Measurements from ENCODE around the gene NUDT7. TPM values are rescaled to one million over a fixed set of nuclear protein-coding genes. Genes with fewer than 3 reads are reported as not detected.

Gene NUDT7
- total RNA-seq (2021; ENCODE audit: unreplicated experiment) (5.2 TPM), Bru-seq, nascent RNA (percentile 42 among the genes with signal in this experiment), BruChase-seq, experiment 1, labeled RNA remaining after a 6-hour chase (percentile 27 among the genes with signal in this experiment), BruChase-seq, experiment 2, labeled RNA remaining after a 2-hour chase (percentile 36 among the genes with signal in this experiment)
- 5.4 and 6.3 TPM in 2 replicates for polyA plus RNA-seq (2012)
- long read RNA-seq, partial matches to known transcripts: 0 of 11 reads
- long read RNA-seq, other reads (novel, unspliced or antisense): 5 of 11 reads

DNA sequence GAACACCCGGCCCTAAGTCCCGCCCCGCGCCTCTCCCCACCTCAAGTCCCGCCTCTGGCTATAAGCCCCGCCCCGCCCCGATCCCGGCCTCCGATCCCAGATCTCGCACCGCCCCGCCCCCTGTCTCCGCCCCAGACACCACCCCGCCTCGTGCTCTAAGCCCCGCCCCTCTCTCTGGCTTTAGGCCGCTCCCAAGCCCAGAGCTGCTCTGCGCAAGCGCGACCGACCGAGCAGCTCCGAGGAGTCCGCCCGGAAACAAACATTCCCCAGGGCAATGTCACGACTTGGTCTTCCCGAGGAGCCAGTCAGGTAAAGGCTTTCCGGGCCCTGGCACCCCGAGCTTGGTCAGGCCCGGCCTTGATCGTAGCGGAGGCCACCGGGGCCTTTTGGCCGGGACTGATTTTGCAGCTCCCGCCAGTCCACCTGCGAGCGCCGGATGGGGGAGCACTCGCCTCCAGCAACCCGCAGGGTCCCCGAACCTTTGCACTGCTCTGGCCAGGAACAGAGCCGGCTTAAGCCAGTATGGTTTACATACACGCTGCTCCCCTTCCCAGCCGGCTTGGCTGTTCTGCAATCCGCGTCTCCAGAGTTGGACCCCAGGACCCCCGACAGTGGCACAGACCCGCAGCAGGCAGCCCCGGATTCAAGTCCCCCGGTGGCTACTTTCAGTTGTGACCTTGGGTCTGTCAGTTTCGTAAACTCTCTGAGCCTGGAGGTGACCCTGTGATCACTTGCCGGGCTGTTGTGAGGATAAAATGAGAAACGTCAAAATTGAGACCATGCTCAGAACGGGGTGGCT, at the start of gene NUDT7:
TSS of gene NUDT7 (plus strand) at position 206 of the 799 bp plus-strand sequence. CDS start at position 275, 69 bp downstream.
- H3K36me3 ChIP-seq (ENCODE audit: control insufficient read depth in 1 of 2, insufficient read depth in 2 of 2, low read length in 2 of 2): no peaks in the 10 kb centered on the region
- TF ChIP-seq, protein P1, sequence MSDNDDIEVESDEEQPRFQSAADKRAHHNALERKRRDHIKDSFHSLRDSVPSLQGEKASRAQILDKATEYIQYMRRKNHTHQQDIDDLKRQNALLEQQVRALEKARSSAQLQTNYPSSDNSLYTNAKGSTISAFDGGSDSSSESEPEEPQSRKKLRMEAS (IDR thresholded peaks at IDR 0.05): peak; percentile 36; the same call in 1 of the 2 replicates
- TF ChIP-seq ZFX (IDR thresholded peaks at IDR 0.05) (no peak; the same call in 1 of the 2 replicates), SRF (IDR thresholded peaks at IDR 0.05; ENCODE audit: low read depth) (no peak), ELF1 (IDR thresholded peaks at IDR 0.05; ENCODE audit: borderline replicate concordance, low read depth) (no peak; the same call in 1 of the 2 replicates), EGR1 (IDR thresholded peaks at IDR 0.05; ENCODE audit: low read depth) (no peak), TCF7L2 (IDR thresholded peaks at IDR 0.05; ENCODE audit: borderline replicate concordance, extremely low read depth, insufficient read depth, insufficient read length) (no peak), RAD21 (IDR thresholded peaks at IDR 0.05; ENCODE audit: low read depth) (no peak), SIN3A (IDR thresholded peaks at IDR 0.05; ENCODE audit: low read depth) (no peak), FOSL1 (IDR thresholded peaks at IDR 0.05; ENCODE audit: low read depth) (no peak), POLR2AphosphoS5 (IDR thresholded peaks at IDR 0.05; ENCODE audit: low read depth, low read length) (peak; percentile 81), SP1 (IDR thresholded peaks at IDR 0.05; ENCODE audit: low read depth) (no peak), CBX3 (IDR thresholded peaks at IDR 0.05; ENCODE audit: low read depth) (no peak), ZNF274 (IDR thresholded peaks at IDR 0.05; ENCODE audit: low read depth, low read length) (no peak), CEBPB (IDR thresholded peaks at IDR 0.05; ENCODE audit: low read depth) (no peak), POLR2A (IDR thresholded peaks at IDR 0.05; ENCODE audit: borderline replicate concordance, extremely low read depth, insufficient read depth, insufficient read length) (peak; percentile 49)
- TF ChIP-seq, protein P2, sequence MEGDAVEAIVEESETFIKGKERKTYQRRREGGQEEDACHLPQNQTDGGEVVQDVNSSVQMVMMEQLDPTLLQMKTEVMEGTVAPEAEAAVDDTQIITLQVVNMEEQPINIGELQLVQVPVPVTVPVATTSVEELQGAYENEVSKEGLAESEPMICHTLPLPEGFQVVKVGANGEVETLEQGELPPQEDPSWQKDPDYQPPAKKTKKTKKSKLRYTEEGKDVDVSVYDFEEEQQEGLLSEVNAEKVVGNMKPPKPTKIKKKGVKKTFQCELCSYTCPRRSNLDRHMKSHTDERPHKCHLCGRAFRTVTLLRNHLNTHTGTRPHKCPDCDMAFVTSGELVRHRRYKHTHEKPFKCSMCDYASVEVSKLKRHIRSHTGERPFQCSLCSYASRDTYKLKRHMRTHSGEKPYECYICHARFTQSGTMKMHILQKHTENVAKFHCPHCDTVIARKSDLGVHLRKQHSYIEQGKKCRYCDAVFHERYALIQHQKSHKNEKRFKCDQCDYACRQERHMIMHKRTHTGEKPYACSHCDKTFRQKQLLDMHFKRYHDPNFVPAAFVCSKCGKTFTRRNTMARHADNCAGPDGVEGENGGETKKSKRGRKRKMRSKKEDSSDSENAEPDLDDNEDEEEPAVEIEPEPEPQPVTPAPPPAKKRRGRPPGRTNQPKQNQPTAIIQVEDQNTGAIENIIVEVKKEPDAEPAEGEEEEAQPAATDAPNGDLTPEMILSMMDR (IDR thresholded peaks at IDR 0.05 in 2 of 3, conservative IDR thresholded peaks at IDR 0.05 in 1 of 3; ENCODE audit: borderline replicate concordance in 1 of 3, insufficient read depth in 1 of 3, low read depth in 2 of 3, low read length in 2 of 3): peak in 2 of 3 experiments; percentile 16 to 22; a peak in 1 of 6 replicates
- TF ChIP-seq, protein P3, sequence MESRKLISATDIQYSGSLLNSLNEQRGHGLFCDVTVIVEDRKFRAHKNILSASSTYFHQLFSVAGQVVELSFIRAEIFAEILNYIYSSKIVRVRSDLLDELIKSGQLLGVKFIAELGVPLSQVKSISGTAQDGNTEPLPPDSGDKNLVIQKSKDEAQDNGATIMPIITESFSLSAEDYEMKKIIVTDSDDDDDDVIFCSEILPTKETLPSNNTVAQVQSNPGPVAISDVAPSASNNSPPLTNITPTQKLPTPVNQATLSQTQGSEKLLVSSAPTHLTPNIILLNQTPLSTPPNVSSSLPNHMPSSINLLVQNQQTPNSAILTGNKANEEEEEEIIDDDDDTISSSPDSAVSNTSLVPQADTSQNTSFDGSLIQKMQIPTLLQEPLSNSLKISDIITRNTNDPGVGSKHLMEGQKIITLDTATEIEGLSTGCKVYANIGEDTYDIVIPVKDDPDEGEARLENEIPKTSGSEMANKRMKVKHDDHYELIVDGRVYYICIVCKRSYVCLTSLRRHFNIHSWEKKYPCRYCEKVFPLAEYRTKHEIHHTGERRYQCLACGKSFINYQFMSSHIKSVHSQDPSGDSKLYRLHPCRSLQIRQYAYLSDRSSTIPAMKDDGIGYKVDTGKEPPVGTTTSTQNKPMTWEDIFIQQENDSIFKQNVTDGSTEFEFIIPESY (IDR thresholded peaks at IDR 0.05; ENCODE audit: extremely low read depth, insufficient replicate concordance, low read length): no peak
- peak within 1 kb of the TSS; percentile 96 for H3K4me2 ChIP-seq (ENCODE audit: low read length)
- peak within 1 kb of the TSS; percentile 73 for H3K9ac ChIP-seq (ENCODE audit: low read length)
- ChIA-PET RAD21 (ENCODE audit: low non-redundant PET in 1 of 2, low total read pairs in 2 of 2, uncharacterized antibody in 2 of 2, unreplicated experiment in 2 of 2) (interaction anchor here (0.6 to 0.7 kb wide), 3 partner anchors 92 to 532 kb away, joined by 3 read pairs; no protein-coding TSS in a partner anchor), POLR2A (interaction anchor here (0.6 to 1.0 kb wide), 6 partner anchors 9 to 377 kb away, joined by 3 to 7 read pairs (median 5); partner anchors contain the start of gene WWOX), CTCF (interaction anchor here (0.6 to 1.5 kb wide), 2 partner anchors 59 to 281 kb away, joined by 4 to 5 read pairs; no protein-coding TSS in a partner anchor)
- no peaks in the 10 kb centered on the region for H3K9me2 ChIP-seq (ENCODE audit: insufficient read depth)
- intact Hi-C loops (cut with micrococcal nuclease): no loop called here
- H3K27me3 ChIP-seq (ENCODE audit: insufficient read depth, low read length): no peaks in the 10 kb centered on the region
- peak within 1 kb of the TSS; percentile 59 for H3K27ac ChIP-seq (ENCODE audit: low read depth, low read length)
- DNase-seq (ENCODE audit: low read depth, low spot score): peak; percentile 92
- peak within 1 kb of the TSS; percentile 88 for H2AFZ ChIP-seq (ENCODE audit: low read depth, low read length, poor library complexity, severe bottlenecking)
- no peaks in the 10 kb centered on the region for H3K79me2 ChIP-seq (ENCODE audit: insufficient read depth, low read length)
- no peaks in the 10 kb centered on the region for H4K20me1 ChIP-seq (ENCODE audit: insufficient read depth)
- peak; percentile 93 for ATAC-seq
- peak within 1 kb of the TSS; percentile 79 for H3K4me3 ChIP-seq (replicated peaks in 1 of 2; ENCODE audit: low read depth in 1 of 2, low read length in 2 of 2)
- no TSS peak for BruUV-seq (replicated peaks)
- H3K4me1 ChIP-seq (ENCODE audit: control insufficient read depth in 1 of 2, insufficient read depth in 2 of 2, low read length in 2 of 2): peaks cover 8 to 13% of the 10 kb centered on the region in 2 experiments; a peak in 3 of 4 replicates
- H3K9me3 ChIP-seq (ENCODE audit: control insufficient read depth in 1 of 2, insufficient read depth in 1 of 2, low read depth in 1 of 2, low read length in 2 of 2): no peaks in the 10 kb centered on the region
